ENCODE measurements around the gene DCDC2B.
A peak's percentile ranks its signal among the peaks of the same experiment; 100 is the strongest.

Gene DCDC2B

DNA sequence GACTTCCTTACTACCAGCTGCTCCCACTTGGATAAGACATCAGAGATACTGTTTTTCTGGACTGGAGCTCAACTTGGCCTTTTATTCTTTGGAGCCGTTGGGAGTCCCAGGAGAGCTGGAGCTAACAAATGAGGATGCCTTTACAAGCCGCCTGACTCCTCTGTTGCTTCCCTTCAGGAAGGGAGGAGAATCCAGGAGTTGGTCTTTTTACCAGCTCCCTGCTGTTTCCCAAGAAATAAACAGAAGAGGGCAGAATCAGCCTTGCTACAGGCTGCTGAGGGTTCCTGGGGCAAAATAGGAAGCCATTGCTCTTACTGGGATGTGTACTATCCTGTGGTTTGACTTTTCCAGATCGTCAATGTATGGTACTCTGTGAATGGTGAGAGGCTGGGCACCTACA is 14.8 kb downstream of the DCDC2B start:
- DNase-seq (ENCODE audit: low spot score), result no peak

GRCh38 chr1:32224285-32224684 is 15.4 kb downstream of the DCDC2B start:
- DNase-seq (ENCODE audit: low spot score), result no peak

GRCh38 chr1:32228771-32229170 is 19.9 kb downstream of the DCDC2B start:
- DNase-seq (ENCODE audit: low spot score), result no peak

GRCh38 chr1:32231843-32232432 is 23.0 kb downstream of the DCDC2B start:
- no peak for DNase-seq (ENCODE audit: low spot score)

DNA sequence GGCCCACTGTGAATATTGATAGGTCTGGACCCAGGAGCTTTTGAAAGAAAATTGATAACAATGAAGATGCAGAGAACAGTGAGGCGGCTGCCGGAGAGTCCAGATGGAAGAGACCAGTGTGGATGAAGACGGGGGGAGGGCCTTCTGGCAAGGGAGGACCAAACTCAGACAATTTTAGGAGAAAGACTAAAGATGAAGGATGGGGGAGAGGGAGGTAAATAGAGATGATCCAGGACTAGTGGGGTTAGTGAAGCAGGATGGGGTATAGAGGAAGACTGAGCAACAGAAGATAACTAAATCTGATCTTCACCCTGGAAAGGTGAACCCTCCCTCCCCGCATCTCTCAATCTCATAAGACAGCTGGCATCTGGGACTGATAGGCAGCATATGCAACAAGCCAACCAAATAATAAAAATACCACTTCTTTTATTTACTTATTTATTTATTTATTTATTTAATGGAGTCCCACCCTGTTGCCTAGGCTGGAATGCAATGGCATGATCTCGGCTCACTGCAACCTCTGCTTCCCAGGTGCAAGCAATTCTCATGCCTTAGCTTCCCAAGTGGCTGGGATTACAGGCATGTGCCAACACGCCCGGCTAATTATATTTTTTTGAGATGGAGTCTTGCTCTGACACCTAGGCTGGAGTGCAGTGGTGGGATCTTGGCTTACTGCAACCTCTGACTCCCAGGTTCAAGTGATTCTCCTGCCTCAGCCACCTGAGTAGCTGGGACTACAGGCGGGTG is 23.8 kb downstream of the DCDC2B start:
- no peak for DNase-seq (ENCODE audit: low spot score)

DNA sequence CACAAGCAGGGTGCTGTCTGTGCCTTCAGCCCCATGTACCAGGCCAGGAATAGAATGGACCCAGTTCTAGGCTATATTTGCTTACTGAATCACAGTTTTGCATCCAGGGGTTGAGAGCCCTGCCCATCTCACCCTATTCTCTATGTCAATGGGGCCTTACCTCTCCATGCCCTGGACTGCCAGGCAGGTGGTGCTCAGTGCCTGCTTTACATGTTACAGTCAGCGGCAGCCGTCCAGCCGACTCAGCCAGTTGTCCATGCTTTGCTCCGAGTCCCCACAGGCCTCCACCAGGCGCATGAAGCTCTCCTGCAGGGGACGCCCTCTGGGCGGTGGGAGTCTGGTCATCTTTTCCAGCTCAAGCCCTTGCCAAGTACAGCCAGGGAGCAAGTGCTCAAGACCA is 25.9 kb downstream of the DCDC2B start:
- no peak for DNase-seq (ENCODE audit: low spot score)

DNA sequence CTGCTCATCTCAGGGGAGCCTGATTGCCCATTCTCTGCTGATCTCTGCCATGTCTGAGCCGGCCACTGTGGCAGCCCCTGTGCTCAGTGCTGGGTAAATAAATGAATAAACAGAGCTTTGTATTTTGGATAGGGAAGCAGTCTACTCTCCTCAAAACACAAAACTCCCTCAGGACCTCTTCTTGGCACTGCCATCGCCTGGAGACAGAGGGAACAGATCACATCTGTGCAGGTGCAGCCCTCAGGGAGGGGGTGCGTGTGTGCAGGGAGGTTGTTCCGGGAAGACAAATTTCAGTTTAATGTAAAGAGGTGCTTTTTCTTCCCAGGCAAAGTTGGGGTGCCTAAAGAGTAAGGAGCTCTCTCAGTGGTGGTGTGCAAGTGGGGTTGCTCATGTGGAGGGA is 30.4 kb downstream of the DCDC2B start:
- DNase-seq (ENCODE audit: low spot score), result no peak

DNA sequence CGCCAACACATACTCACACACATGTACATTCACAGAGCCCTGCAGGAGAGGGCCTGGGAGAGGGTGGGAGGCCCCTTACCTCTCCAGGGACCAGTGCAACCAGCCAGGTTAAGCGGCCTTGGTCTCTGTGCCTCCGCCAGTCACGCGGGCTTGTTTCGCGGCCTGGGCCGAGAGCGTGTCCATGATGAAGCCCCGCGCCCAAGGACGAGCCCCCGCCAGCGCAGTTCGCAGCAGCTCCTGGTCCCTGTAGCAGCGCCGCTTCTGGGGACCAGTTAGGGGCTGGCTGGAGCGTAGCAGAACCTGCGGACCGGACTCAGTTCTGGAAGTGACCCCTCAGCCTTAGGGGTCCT is 30.9 kb downstream of the DCDC2B start:
- no peak for DNase-seq (ENCODE audit: low spot score)

- DNase-seq (ENCODE audit: low spot score), result peak; percentile 63
Observed at GRCh38 chr1:32240140-32240951, 31.5 kb downstream of the DCDC2B start.

- peak; percentile 38 for DNase-seq (ENCODE audit: low spot score)
Observed at GRCh38 chr1:32241001-32241763, 32.3 kb downstream of the DCDC2B start.

GRCh38 chr1:32242341-32242851 is 33.5 kb downstream of the DCDC2B start:
- no peak for DNase-seq (ENCODE audit: low spot score)

DNA sequence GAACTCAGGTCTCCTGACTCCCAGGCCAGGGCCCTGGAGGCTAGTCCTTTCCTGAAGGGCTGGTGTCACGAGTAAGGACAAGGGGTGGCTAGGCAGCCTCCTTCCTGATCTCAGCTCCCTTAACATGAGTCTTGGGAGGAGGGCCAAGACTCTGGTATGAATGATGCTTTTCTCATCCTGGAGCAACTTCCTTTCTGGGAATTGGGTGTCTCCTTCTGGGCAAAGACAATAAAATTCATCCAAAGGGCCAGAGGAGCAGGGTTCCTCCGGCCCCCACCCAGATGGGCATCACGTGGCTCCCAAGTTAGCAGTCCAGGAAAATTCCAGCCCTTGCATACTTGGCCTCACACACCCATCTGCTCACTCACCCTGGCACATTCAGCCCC is 38.0 kb downstream of the DCDC2B start, which contains the start of gene FAM167B:
Gene FAM167B (plus strand): TSS at position 335 of the 386 bp plus-strand sequence. CDS start 200 bp downstream, outside the sequence.
- DNase-seq (ENCODE audit: low spot score), result no peak

- DNase-seq (ENCODE audit: low spot score), result no peak
Observed at GRCh38 chr1:32247452-32247851, 38.6 kb downstream of the DCDC2B start.

GRCh38 chr1:32247983-32248889 is 39.3 kb downstream of the DCDC2B start:
- peak; percentile 78 for DNase-seq (ENCODE audit: low spot score)

DNA sequence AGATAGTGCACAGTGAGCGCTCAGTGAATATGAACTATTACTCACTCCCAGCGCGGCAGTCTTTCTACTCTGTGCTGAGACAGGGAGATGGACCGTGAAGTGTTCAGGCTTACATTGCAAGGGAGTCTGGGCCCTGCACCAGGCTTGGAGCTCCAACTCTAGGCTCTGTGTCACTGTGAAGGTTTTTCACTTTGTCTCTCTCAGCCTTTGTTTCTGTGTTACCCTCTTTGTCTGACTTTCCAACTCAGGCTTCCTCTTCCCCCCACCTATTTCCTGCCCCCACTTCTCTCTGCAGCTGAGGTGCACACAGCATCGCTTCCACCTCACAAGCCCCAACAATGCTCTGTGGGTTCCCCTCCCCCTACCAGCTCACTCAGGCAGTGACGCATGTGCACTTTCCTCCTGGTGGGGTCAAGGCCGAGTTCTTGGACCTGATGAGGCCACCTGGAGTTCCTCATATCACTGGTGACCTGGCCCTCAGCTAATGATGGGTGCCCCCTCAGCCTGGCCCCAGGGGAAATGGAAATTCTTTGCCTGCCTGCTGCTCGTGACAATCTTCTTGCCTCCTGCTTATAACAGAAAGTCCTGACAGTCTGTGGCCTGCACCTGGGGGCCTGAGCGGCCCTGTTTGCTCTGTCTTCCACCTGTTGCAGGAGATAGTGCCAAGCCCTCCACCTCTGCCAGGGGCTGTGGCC is 41.1 kb downstream of the DCDC2B start:
- DNase-seq (ENCODE audit: low spot score), result peak; percentile 90

GRCh38 chr1:32250893-32251716 is 42.2 kb downstream of the DCDC2B start, which contains the start of gene LCK:
TSS of gene LCK (plus strand) at chr1:32251265. CDS start at chr1:32274330, 23,065 bp downstream.
- DNase-seq (ENCODE audit: low spot score), result peak; percentile 56

- DNase-seq (ENCODE audit: low spot score), result peak; percentile 35
Observed at GRCh38 chr1:32255072-32256071, 46.5 kb downstream of the DCDC2B start.

Measured in CD4-positive, alpha-beta T cell treated with Interleukin-2 at 100 ng/mL for 4 hours (primary cell).